Measurements from ENCODE around the gene WWOX. TPM values are rescaled to one million over a fixed set of nuclear protein-coding genes. Genes with fewer than 3 reads are reported as not detected.

The WWOX gene
- total and polyA plus RNA-seq, 2 experiments from 2014 or later: 17.0 to 39.8 TPM

DNA sequence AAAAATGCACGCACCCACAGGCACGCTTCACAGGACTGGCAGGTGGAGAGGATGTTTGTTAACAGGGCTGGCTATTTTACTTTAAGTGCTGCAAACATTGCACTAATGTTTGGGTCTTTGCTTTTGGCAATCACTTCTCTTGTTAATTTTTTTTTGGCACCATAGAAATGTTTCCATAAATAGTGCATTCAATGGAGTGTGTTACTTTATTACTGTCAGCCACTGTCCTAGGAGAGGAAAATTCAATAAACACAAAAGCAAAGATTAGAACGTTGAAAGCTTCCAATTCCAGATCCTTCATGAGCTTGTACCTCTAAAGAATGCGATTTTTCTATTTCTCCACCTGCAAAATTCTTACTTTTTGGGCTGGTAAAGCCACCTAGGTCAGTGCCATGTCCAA is 743.5 kb downstream of the WWOX start:
- no peaks in the 10 kb centered on the region for H3K79me2 ChIP-seq
- H3K36me3 ChIP-seq (replicated peaks; ENCODE audit: insufficient read depth, low read depth): no peaks in the 10 kb centered on the region
- H3K27ac ChIP-seq: no peak overlapping the region
- H4K20me1 ChIP-seq (ENCODE audit: insufficient read depth, poor library complexity, severe bottlenecking): no peaks in the 10 kb centered on the region
- no peak overlapping the region for H2AFZ ChIP-seq
- DNase-seq (ENCODE audit: low spot score): no peak
- no peak overlapping the region for H3K4me3 ChIP-seq
- WGBS (ENCODE audit: low lambda C conversion rate, missing lambda C conversion rate): 80% methylated on average over 4 of the region's 4 CpGs
- H3K9me2 ChIP-seq (replicated peaks; ENCODE audit: insufficient read depth): no peaks in the 10 kb centered on the region
- H3K9me3 ChIP-seq (ENCODE audit: low read depth): no peaks in the 10 kb centered on the region
- no peak overlapping the region for H3K4me2 ChIP-seq
- TF ChIP-seq EZH2 (IDR thresholded peaks at IDR 0.05; ENCODE audit: borderline replicate concordance) (no peak), EZH2phosphoT487 (IDR thresholded peaks at IDR 0.05; ENCODE audit: low read depth, severe bottlenecking, unreplicated experiment) (no peak), CTCF (IDR thresholded peaks at IDR 0.05; ENCODE audit: poor library complexity) (no peak)
- H3K4me1 ChIP-seq (ENCODE audit: insufficient read depth): no peaks in the 10 kb centered on the region
- no peaks in the 10 kb centered on the region for H3K27me3 ChIP-seq

DNA sequence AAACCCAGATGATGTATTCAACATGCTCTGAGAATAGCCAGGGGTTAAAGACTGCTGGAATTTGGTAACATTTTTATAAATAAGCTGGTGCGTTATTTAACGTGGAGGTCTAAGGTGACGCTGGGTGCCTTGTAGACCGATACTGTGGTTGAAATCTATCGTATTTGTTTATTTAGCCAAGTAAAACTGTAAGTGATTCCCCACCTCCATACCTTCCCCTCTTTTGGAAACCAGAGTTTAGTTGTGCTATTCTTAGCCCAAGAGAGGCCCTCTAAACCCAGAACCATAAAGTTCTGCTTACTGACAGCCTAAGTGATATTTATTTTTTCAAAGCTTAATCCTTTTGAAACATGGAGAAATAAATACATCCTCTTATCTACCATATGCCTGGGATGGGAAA is 744.5 kb downstream of the WWOX start:
- peak overlapping the region; percentile 10 for H3K4me2 ChIP-seq
- no peak for DNase-seq (ENCODE audit: low spot score)
- 67% methylated on average over 5 of the region's 5 CpGs for WGBS (ENCODE audit: low lambda C conversion rate, missing lambda C conversion rate)
- no peaks in the 10 kb centered on the region for H3K79me2 ChIP-seq
- no peak overlapping the region for H2AFZ ChIP-seq
- no peaks in the 10 kb centered on the region for H3K36me3 ChIP-seq (replicated peaks; ENCODE audit: insufficient read depth, low read depth)
- no peaks in the 10 kb centered on the region for H3K4me1 ChIP-seq (ENCODE audit: insufficient read depth)
- no peak for TF ChIP-seq CTCF (IDR thresholded peaks at IDR 0.05; ENCODE audit: poor library complexity)
- no peak for TF ChIP-seq EZH2phosphoT487 (IDR thresholded peaks at IDR 0.05; ENCODE audit: low read depth, severe bottlenecking, unreplicated experiment)
- no peak for TF ChIP-seq EZH2 (IDR thresholded peaks at IDR 0.05; ENCODE audit: borderline replicate concordance)
- H3K27me3 ChIP-seq: no peaks in the 10 kb centered on the region
- H3K9me2 ChIP-seq (replicated peaks; ENCODE audit: insufficient read depth): no peaks in the 10 kb centered on the region
- no peak overlapping the region for H3K27ac ChIP-seq
- H4K20me1 ChIP-seq (ENCODE audit: insufficient read depth, poor library complexity, severe bottlenecking): no peaks in the 10 kb centered on the region
- H3K9me3 ChIP-seq (ENCODE audit: low read depth): no peaks in the 10 kb centered on the region
- no peak overlapping the region for H3K4me3 ChIP-seq

DNA sequence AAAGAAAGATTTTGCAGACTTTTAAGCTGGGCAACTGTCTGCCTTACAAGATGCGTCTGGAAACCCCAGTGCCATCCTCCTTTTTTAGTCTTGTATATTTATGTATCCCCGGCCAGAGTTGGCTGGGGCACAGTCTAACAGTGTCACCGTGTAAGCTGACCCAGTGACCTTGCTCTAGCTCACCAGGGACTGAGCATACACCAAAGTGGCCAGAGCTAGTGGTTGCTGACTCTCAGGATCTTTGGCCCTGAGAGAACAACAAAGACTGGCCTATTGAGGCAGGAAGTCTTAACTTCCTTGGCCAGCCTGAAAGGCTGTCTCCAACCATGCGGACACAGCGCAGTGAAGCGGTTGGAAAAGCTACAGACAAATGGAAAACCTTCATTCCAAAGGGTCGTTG is 745.2 kb downstream of the WWOX start:
- no peak overlapping the region for H3K4me2 ChIP-seq
- no peak overlapping the region for H2AFZ ChIP-seq
- WGBS (ENCODE audit: low lambda C conversion rate, missing lambda C conversion rate): 82% methylated on average over 7 of the region's 7 CpGs
- no peaks in the 10 kb centered on the region for H3K27me3 ChIP-seq
- no peaks in the 10 kb centered on the region for H3K9me2 ChIP-seq (replicated peaks; ENCODE audit: insufficient read depth)
- no peaks in the 10 kb centered on the region for H4K20me1 ChIP-seq (ENCODE audit: insufficient read depth, poor library complexity, severe bottlenecking)
- H3K79me2 ChIP-seq: no peaks in the 10 kb centered on the region
- H3K27ac ChIP-seq: no peak overlapping the region
- no peaks in the 10 kb centered on the region for H3K9me3 ChIP-seq (ENCODE audit: low read depth)
- no peak for TF ChIP-seq CTCF (IDR thresholded peaks at IDR 0.05; ENCODE audit: poor library complexity)
- TF ChIP-seq EZH2 (IDR thresholded peaks at IDR 0.05; ENCODE audit: borderline replicate concordance): no peak
- no peak for DNase-seq (ENCODE audit: low spot score)
- H3K4me1 ChIP-seq (ENCODE audit: insufficient read depth): no peaks in the 10 kb centered on the region
- H3K4me3 ChIP-seq: no peak overlapping the region
- H3K36me3 ChIP-seq (replicated peaks; ENCODE audit: insufficient read depth, low read depth): no peaks in the 10 kb centered on the region

- no peaks in the 10 kb centered on the region for H3K9me3 ChIP-seq (ENCODE audit: low read depth)
- H3K4me3 ChIP-seq: no peak overlapping the region
- H3K4me1 ChIP-seq (ENCODE audit: insufficient read depth): no peaks in the 10 kb centered on the region
- WGBS (ENCODE audit: low lambda C conversion rate, missing lambda C conversion rate): 62% methylated on average over 3 of the region's 3 CpGs
- H3K4me2 ChIP-seq: no peak overlapping the region
- H3K36me3 ChIP-seq (replicated peaks; ENCODE audit: insufficient read depth, low read depth): no peaks in the 10 kb centered on the region
- H2AFZ ChIP-seq: no peak overlapping the region
- H3K27ac ChIP-seq: no peak overlapping the region
- H4K20me1 ChIP-seq (ENCODE audit: insufficient read depth, poor library complexity, severe bottlenecking): no peaks in the 10 kb centered on the region
- H3K27me3 ChIP-seq: no peaks in the 10 kb centered on the region
- TF ChIP-seq CTCF (IDR thresholded peaks at IDR 0.05; ENCODE audit: poor library complexity) (no peak), EZH2 (IDR thresholded peaks at IDR 0.05; ENCODE audit: borderline replicate concordance) (no peak), EZH2phosphoT487 (IDR thresholded peaks at IDR 0.05; ENCODE audit: low read depth, severe bottlenecking, unreplicated experiment) (no peak)
- no peaks in the 10 kb centered on the region for H3K79me2 ChIP-seq
- H3K9me2 ChIP-seq (replicated peaks; ENCODE audit: insufficient read depth): no peaks in the 10 kb centered on the region
- no peak for DNase-seq (ENCODE audit: low spot score)
These were observed 751.8 kb downstream of the WWOX start for GRCh38 chr16:78851266-78851665.

All from hepatocyte (in vitro differentiated cells).